H9 (cell line): ENCODE results near the gene HBD. TPM values are rescaled to one million over a fixed set of nuclear protein-coding genes. Genes with fewer than 3 reads are reported as not detected.

Experiments used
- DNase-seq: peaks from one replicate; pipeline ENCODE4 v3.0.0-alpha.2; 2017
- H2AFZ ChIP-seq: one replicate; pipeline ENCODE4 v1.6.1; 2013; ENCODE audit warnings: mild to moderate bottlenecking, low read length, control low read depth, moderate library complexity
- H2AK5ac ChIP-seq: 2 replicates; pipeline ENCODE4 v1.6.1; 2013; ENCODE audit warnings: low read length, control low read depth, mixed read lengths; ENCODE audit not compliant: insufficient read length
- H2BK120ac ChIP-seq: one replicate; pipeline ENCODE4 v1.6.1; 2013; ENCODE audit warnings: low read depth, mild to moderate bottlenecking, low read length, control low read depth, inconsistent platforms; ENCODE audit not compliant: poor library complexity, severe bottlenecking
- H2BK12ac ChIP-seq: 2 replicates; pipeline ENCODE4 v1.6.1; 2013; ENCODE audit warnings: low read length, control low read depth, mixed read lengths, low read depth; ENCODE audit not compliant: insufficient read length
- H2BK15ac ChIP-seq: 2 replicates; pipeline ENCODE4 v1.6.1; 2013; ENCODE audit warnings: low read depth, low read length, control low read depth
- H2BK20ac ChIP-seq: one replicate; pipeline ENCODE4 v1.6.1; 2013; ENCODE audit warnings: low read depth, mild to moderate bottlenecking, low read length, control low read depth, inconsistent platforms; ENCODE audit not compliant: poor library complexity, severe bottlenecking
- H2BK5ac ChIP-seq: 2 replicates; pipeline ENCODE4 v1.6.1; 2013; ENCODE audit warnings: low read length, control low read depth, mixed read lengths; ENCODE audit not compliant: insufficient read length
- H3K14ac ChIP-seq: 2 replicates; pipeline ENCODE4 v1.6.1; 2013; ENCODE audit warnings: low read length, control low read depth; ENCODE audit not compliant: insufficient read depth
- H3K18ac ChIP-seq: 2 replicates; pipeline ENCODE4 v1.6.1; 2013; ENCODE audit warnings: low read depth, mild to moderate bottlenecking, mixed read lengths, low read length, control low read depth; ENCODE audit not compliant: insufficient read length
- H3K23ac ChIP-seq: 2 replicates; pipeline ENCODE4 v1.6.1; 2013; ENCODE audit warnings: low read length, control low read depth, mixed read lengths, low read depth; ENCODE audit not compliant: insufficient read length
- H3K23me2 ChIP-seq: 2 replicates; pipeline ENCODE4 v1.6.1; 2013; ENCODE audit warnings: low read depth, mild to moderate bottlenecking, mixed read lengths, low read length, control low read depth; ENCODE audit not compliant: insufficient read length, poor library complexity, severe bottlenecking
- H3K27ac ChIP-seq: 2 replicates; pipeline ENCODE4 v1.5.1; 2013; ENCODE audit warnings: low read length, control low read depth, mixed read lengths, low read depth; ENCODE audit not compliant: insufficient read length
- H3K27me3 ChIP-seq: 2 replicates; pipeline ENCODE4 v1.6.1; 2013; ENCODE audit warnings: low read length, control low read depth, inconsistent platforms; ENCODE audit not compliant: insufficient read depth
- H3K4ac ChIP-seq: 2 replicates; pipeline ENCODE4 v1.6.1; 2013; ENCODE audit warnings: low read depth, mild to moderate bottlenecking, control low read depth, inconsistent platforms, low read length, moderate library complexity
- H3K4me1 ChIP-seq: 2 replicates; pipeline ENCODE4 v1.6.1; 2013; ENCODE audit warnings: low read length, control low read depth, inconsistent platforms; ENCODE audit not compliant: insufficient read depth
- H3K4me2 ChIP-seq: 2 replicates; pipeline ENCODE4 v1.6.1; 2013; ENCODE audit warnings: low read length, control low read depth, mixed read lengths; ENCODE audit not compliant: insufficient read length, insufficient read depth
- H3K56ac ChIP-seq: 2 replicates; pipeline ENCODE4 v1.6.1; 2013; ENCODE audit warnings: low read depth, mild to moderate bottlenecking, mixed read lengths, low read length, control low read depth; ENCODE audit not compliant: insufficient read length
- H3K79me1 ChIP-seq: 2 replicates; pipeline ENCODE4 v1.6.1; 2013; ENCODE audit warnings: low read depth, mild to moderate bottlenecking, moderate library complexity, low read length, control low read depth, inconsistent platforms; ENCODE audit not compliant: insufficient read depth, poor library complexity, severe bottlenecking
- H3K79me2 ChIP-seq: 2 replicates; pipeline ENCODE4 v1.6.1; 2013; ENCODE audit warnings: low read length, control low read depth, inconsistent platforms; ENCODE audit not compliant: insufficient read depth
- H3K9ac ChIP-seq: 2 replicates; pipeline ENCODE4 v1.6.1; 2013; ENCODE audit warnings: low read length, control low read depth, mixed read lengths; ENCODE audit not compliant: insufficient read length; ENCODE audit errors: extremely low read depth
- H3K9me3 ChIP-seq: one replicate; pipeline ENCODE4 v1.6.1; 2013; ENCODE audit warnings: low read depth, low read length, inconsistent platforms; ENCODE audit not compliant: control insufficient read depth
- H3T11ph ChIP-seq: one replicate; pipeline ENCODE4 v1.6.1; 2013; ENCODE audit warnings: mild to moderate bottlenecking, low read length, control low read depth, inconsistent platforms
- H4K20me1 ChIP-seq: one replicate; pipeline ENCODE4 v1.6.1; 2013; ENCODE audit not compliant: control insufficient read depth, insufficient read length, insufficient read depth
- H4K5ac ChIP-seq: 2 replicates; pipeline ENCODE4 v1.6.1; 2013; ENCODE audit warnings: low read depth, mild to moderate bottlenecking, mixed read lengths, low read length, control low read depth; ENCODE audit not compliant: insufficient read length
- H4K8ac ChIP-seq: replicated peaks from 2 replicates; pipeline ENCODE4 v1.6.1; 2013; ENCODE audit warnings: low read length, control low read depth, mixed read lengths, low read depth; ENCODE audit not compliant: insufficient read length
- H4K91ac ChIP-seq: 2 replicates; pipeline ENCODE4 v1.6.1; 2013; ENCODE audit warnings: low read depth, mild to moderate bottlenecking, moderate library complexity, mixed read lengths, low read length, control low read depth; ENCODE audit not compliant: insufficient read length
- H3K27ac Mint-ChIP-seq, 3 experiments: 2 replicates in 2 of 3; 3 replicates in 1 of 3; pipeline ENCODE4 v1.8.0; 2020 to 2021; ENCODE audit warnings: mixed read lengths in 3 of 3, mild to moderate bottlenecking in 1 of 3, moderate library complexity in 1 of 3
- H3K27me3 Mint-ChIP-seq: 2 replicates; pipeline ENCODE4 v1.8.0; 2021; ENCODE audit warnings: low read depth, mild to moderate bottlenecking, moderate library complexity, mixed read lengths
- H3K36me3 Mint-ChIP-seq, 3 experiments: 2 replicates in 2 of 3; 3 replicates in 1 of 3; pipeline ENCODE4 v1.8.0; 2020 to 2021; ENCODE audit warnings: low read depth in 3 of 3, mixed read lengths in 3 of 3; ENCODE audit not compliant: insufficient read depth in 1 of 3
- H3K4me1 Mint-ChIP-seq, 2 experiments: 2 replicates each; pipeline ENCODE4 v1.8.0; 2020; ENCODE audit warnings: mixed read lengths in 2 of 2
- H3K4me3 Mint-ChIP-seq, 2 experiments: 2 replicates in 1 of 2; 3 replicates in 1 of 2; pipeline ENCODE4 v1.8.0; 2020 to 2021; ENCODE audit warnings: mild to moderate bottlenecking in 2 of 2, mixed read lengths in 2 of 2, moderate library complexity in 1 of 2
- H3K9me3 Mint-ChIP-seq, 2 experiments: 2 replicates in 1 of 2; 3 replicates in 1 of 2; pipeline ENCODE4 v1.8.0; 2020; ENCODE audit warnings: mild to moderate bottlenecking in 2 of 2, mixed read lengths in 2 of 2, moderate library complexity in 1 of 2
- CTCF ChIP-seq: fragments of 200-600 bp; sonication (generic); conservative IDR thresholded peaks from 3 replicates; pipeline ENCODE4 v1.8.0; 2021; ENCODE audit warnings: antibody characterized with exemption, mild to moderate bottlenecking
- WGBS: extraction: QIAGEN DNeasy Blood & Tissue Kit; methylation state at CpG from one replicate; pipeline ENCODE4 v1.1.7; 2013; ENCODE audit warnings: missing lambda C conversion rate, low lambda C conversion rate, mixed read lengths; ENCODE audit not compliant: insufficient read length; ENCODE audit errors: extremely low coverage; 5-methylcytosine and 5-hydroxymethylcytosine counted together
- total RNA-seq: library from RNA; stranded (reverse); gene quantifications from 2 replicates; pipeline ENCODE4 v1.2.1, GENCODE V29; 2021

Gene HBD
- total RNA-seq, 1 experiment from 2014 or later, result not detected

- H3K9ac ChIP-seq, result no peak overlapping the region
- no peak for TF ChIP-seq CTCF
- no peak overlapping the region for H3K23ac ChIP-seq
- H3K27me3 ChIP-seq, result no peaks in the 10 kb centered on the region; the same call in 1 of the 2 replicates
- no peak overlapping the region for H3T11ph ChIP-seq
- Mint-ChIP-seq H3K36me3 (no peaks in the 10 kb centered on the region; a peak in 1 of 7 replicates), H3K4me1 (peaks cover 1 to 2% of the 10 kb centered on the region in 2 experiments; a peak in 2 of 4 replicates), H3K27ac (no peak overlapping the region), H3K9me3 (no peaks in the 10 kb centered on the region), H3K4me3 (no peak overlapping the region), H3K27me3 (peaks cover 31% of the 10 kb centered on the region)
- H4K20me1 ChIP-seq, result no peaks in the 10 kb centered on the region
- no CpG with 5 or more reads among the region's 2 CpGs for WGBS
- H3K79me1 ChIP-seq, result no peaks in the 10 kb centered on the region
- no peak for DNase-seq
- H2AFZ ChIP-seq, result no peak overlapping the region
- H3K4ac ChIP-seq, result no peak overlapping the region
- no peak overlapping the region for H3K27ac ChIP-seq
- H2BK12ac ChIP-seq, result no peak overlapping the region
- H2BK5ac ChIP-seq, result no peak overlapping the region
- no peak overlapping the region for H2BK120ac ChIP-seq
- H4K8ac ChIP-seq, result no peak overlapping the region
- no peak overlapping the region for H4K91ac ChIP-seq
- no peak overlapping the region for H2BK15ac ChIP-seq
- no peaks in the 10 kb centered on the region for H3K79me2 ChIP-seq
- H3K4me1 ChIP-seq, result no peaks in the 10 kb centered on the region
- H4K5ac ChIP-seq, result no peak overlapping the region
- no peak overlapping the region for H3K4me2 ChIP-seq
- H2AK5ac ChIP-seq, result no peak overlapping the region
- no peaks in the 10 kb centered on the region for H3K23me2 ChIP-seq
- no peak overlapping the region for H3K18ac ChIP-seq
- no peak overlapping the region for H2BK20ac ChIP-seq
- no peaks in the 10 kb centered on the region for H3K9me3 ChIP-seq
- no peak overlapping the region for H3K56ac ChIP-seq
- no peak overlapping the region for H3K14ac ChIP-seq
These were observed 17.5 kb upstream of the HBD start for GRCh38 chr11:5251746-5252145.
